Transverse colon (tissue), 4 donors: ENCODE measurements around the gene DMD. TPM values are rescaled to one million over a fixed set of nuclear protein-coding genes. Genes with fewer than 3 reads are reported as not detected.

Experiments
- DNase-seq: peaks from one replicate; pipeline ENCODE4 v3.0.0-alpha.2; 2019
- H3K27ac ChIP-seq, 4 donors: fragments of 200-600 bp; sonication (generic); 2 replicates each; pipeline ENCODE4 v1.5.1; 2016 to 2018; ENCODE audit warnings: inconsistent platforms in 4 of 4
- H3K27me3 ChIP-seq: fragments of 200-600 bp; sonication (generic); 2 replicates; pipeline ENCODE4 v1.5.1; 2017; ENCODE audit warnings: inconsistent platforms
- H3K36me3 ChIP-seq, 4 donors: fragments of 200-600 bp; sonication (generic); 2 replicates each; pipeline ENCODE4 v1.5.1; 2017 to 2019; ENCODE audit warnings: inconsistent platforms in 4 of 4
- H3K4me1 ChIP-seq, 4 donors: fragments of 200-600 bp; sonication (generic); 2 replicates each; pipeline ENCODE4 v1.5.1; 2017 to 2020; ENCODE audit warnings: inconsistent platforms in 4 of 4
- H3K4me3 ChIP-seq, 4 donors: fragments of 200-600 bp; sonication (generic); 1 replicate in 1 of 4; 2 replicates in 3 of 4; pipeline versions ENCODE4 v1.5.1 to v1.6.1; 2017 to 2019; ENCODE audit warnings: inconsistent platforms in 4 of 4
- H3K9me3 ChIP-seq, 2 donors: fragments of 200-600 bp; sonication (generic); 2 replicates each; pipeline ENCODE4 v1.5.1; 2017 to 2019; ENCODE audit warnings: inconsistent platforms in 2 of 2
- CTCF ChIP-seq, 5 experiments: fragments of 200-600 bp in 3 of 5; fragments of 450-650 bp in 2 of 5; sonication (generic) in 3 of 5; IDR thresholded peaks; 1 replicate in 2 of 5; 2 replicates in 3 of 5; pipeline ENCODE4 v1.5.1; 2016 to 2017; ENCODE audit warnings: antibody characterized with exemption in 5 of 5, inconsistent platforms in 3 of 5, mild to moderate bottlenecking in 2 of 5, moderate library complexity in 1 of 5
- EP300 ChIP-seq: sonication (generic); formaldehyde crosslinking; IDR thresholded peaks from one replicate; pipeline ENCODE4 v1.6.1; 2017; ENCODE audit warnings: antibody characterized with exemption, low read depth
- POLR2A ChIP-seq: fragments of 450-650 bp; IDR thresholded peaks from one replicate; pipeline ENCODE4 v1.6.1; 2016; ENCODE audit warnings: antibody characterized with exemption, mild to moderate bottlenecking, moderate library complexity
- POLR2AphosphoS5 ChIP-seq, 3 donors: sonication (generic); formaldehyde crosslinking; IDR thresholded peaks; one replicate each; pipeline ENCODE4 v1.6.1; 2016; ENCODE audit warnings: antibody characterized with exemption in 3 of 3
- WGBS, 2 donors: methylation state at CpG; one replicate each; pipeline ENCODE4 v1.1.5; 2018; ENCODE audit warnings: low coverage in 1 of 2; 5-methylcytosine and 5-hydroxymethylcytosine counted together
- in situ Hi-C, 4 donors: fragments of 200-750 bp; cut with MboI; loops; one replicate each; pipeline versions ENCODE4 v1.15.0 to v1.15.1; 2017; ENCODE audit warnings: low sequenced_read_pairs in 3 of 4, low pct_ligation_motif_present in 1 of 4, low pct_unique_long_range_greater_than_20kb in 1 of 4
- intact Hi-C: fragments of 100-400 bp; cut with DNase I; formaldehyde crosslinking; loops from one replicate; pipeline ENCODE4 v1.15.1; 2023; ENCODE audit warnings: low total_unique reads
- total RNA-seq, 4 donors: library from RNA; depleted of rRNA; stranded (reverse); fragments of >200 nt; gene quantifications; one replicate each; pipeline ENCODE4 v1.1.0, GENCODE V29; 2016

Gene DMD
- total RNA-seq, 4 donors from 2014 or later, result 20.9 to 44.6 (median 32.5) TPM

- 60 to 100% methylated on average over 1 to 3 of the region's 3 CpGs for WGBS, 2 donors
- intact Hi-C loops, result no loop called here
- in situ Hi-C loops, result no loop called here
Measured at GRCh38 chrX:31240982-31241381, 1970.4 kb downstream of the DMD start.

GRCh38 chrX:31237189-31237588 lies 1974.2 kb downstream of the DMD start:
- Histone ChIP-seq H3K9me3 (no peaks in the 10 kb centered on the region), H3K4me3 (no peak overlapping the region), H3K27me3 (no peaks in the 10 kb centered on the region), H3K4me1 (no peaks in the 10 kb centered on the region), H3K27ac (no peak overlapping the region), H3K36me3 (no peaks in the 10 kb centered on the region)
- TF ChIP-seq CTCF (IDR thresholded peaks at IDR 0.05) (no peak), POLR2AphosphoS5 (IDR thresholded peaks at IDR 0.05) (no peak), EP300 (no peak), POLR2A (no peak)
- in situ Hi-C loops, result no loop called here
- no peak for DNase-seq
- intact Hi-C loops, result no loop called here
- 71 to 86% methylated on average over 1 of the region's 1 CpG for WGBS, 2 donors

More at GRCh38 chrX:31240982-31241381, 1970.4 kb downstream of the DMD start:
- Histone ChIP-seq H3K27me3 (no peaks in the 10 kb centered on the region), H3K9me3 (no peaks in the 10 kb centered on the region), H3K36me3 (no peaks in the 10 kb centered on the region), H3K4me3 (no peak overlapping the region), H3K27ac (no peak overlapping the region), H3K4me1 (no peaks in the 10 kb centered on the region)
- no peak for TF ChIP-seq POLR2A
- TF ChIP-seq POLR2AphosphoS5 (IDR thresholded peaks at IDR 0.05), result no peak
- no peak for TF ChIP-seq CTCF (IDR thresholded peaks at IDR 0.05)
- no peak for TF ChIP-seq EP300
- DNase-seq, result no peak

- TF ChIP-seq POLR2A, result no peak
- no peak for TF ChIP-seq EP300
- no peak for TF ChIP-seq CTCF (IDR thresholded peaks at IDR 0.05)
- no peak for TF ChIP-seq POLR2AphosphoS5 (IDR thresholded peaks at IDR 0.05)
- Histone ChIP-seq H3K9me3 (no peaks in the 10 kb centered on the region), H3K36me3 (no peaks in the 10 kb centered on the region), H3K27me3 (no peaks in the 10 kb centered on the region), H3K4me1 (no peaks in the 10 kb centered on the region), H3K27ac (no peak overlapping the region), H3K4me3 (no peak overlapping the region)
- intact Hi-C loops (no loop called here), in situ Hi-C loops (no loop called here)
- DNase-seq, result no peak
- WGBS, 2 donors, result 60% methylated on average over 6 of the region's 6 CpGs; no CpG with 5 or more reads in 1 of the 2 donors
Measured at GRCh38 chrX:31236231-31236630, 1975.1 kb downstream of the DMD start.

- TF ChIP-seq POLR2A (no peak), CTCF (IDR thresholded peaks at IDR 0.05) (no peak), EP300 (no peak), POLR2AphosphoS5 (IDR thresholded peaks at IDR 0.05) (no peak)
- no peak for DNase-seq
- H3K27ac ChIP-seq, result no peak overlapping the region
- H3K36me3 ChIP-seq, result no peaks in the 10 kb centered on the region
- intact Hi-C loops, result no loop called here
- no peak overlapping the region for H3K4me3 ChIP-seq
- H3K4me1 ChIP-seq, result no peaks in the 10 kb centered on the region
- no peaks in the 10 kb centered on the region for H3K9me3 ChIP-seq
- in situ Hi-C loops, result no loop called here
- H3K27me3 ChIP-seq, result no peaks in the 10 kb centered on the region
- WGBS, 2 donors, result 56 to 100% methylated on average over 1 to 4 of the region's 4 CpGs
Measured at GRCh38 chrX:31233941-31234496, 1977.3 kb downstream of the DMD start.
